GM04504 (cell line): ENCODE results near the gene EPHA5.

Source experiments
- DNase-seq: peaks from one replicate; pipeline ENCODE4 v3.0.0-alpha.2; 2012; ENCODE audit warnings: low read depth

The EPHA5 gene

GRCh38 chr4:65624651-65625050 is 45.6 kb downstream of the EPHA5 start:
- DNase-seq, result no peak

DNA sequence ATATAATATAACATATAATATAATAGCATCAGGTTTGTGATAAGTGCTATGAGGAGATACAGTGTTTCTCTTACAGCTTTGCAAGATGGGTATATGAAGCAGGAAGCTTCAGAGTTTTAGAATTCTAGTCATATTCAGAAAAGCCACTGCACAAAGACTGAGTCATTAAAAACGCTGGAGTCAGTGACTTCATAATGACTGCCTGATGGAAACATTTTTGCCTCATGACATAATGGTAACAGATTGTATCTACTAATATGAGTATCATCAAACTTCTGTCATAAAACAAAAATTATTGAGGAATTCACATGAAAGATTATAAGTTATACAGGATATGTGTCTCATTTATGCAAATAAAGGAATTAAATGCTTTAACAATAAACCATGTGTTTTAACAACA is 46.8 kb downstream of the EPHA5 start:
- DNase-seq, result peak; percentile 28

DNA sequence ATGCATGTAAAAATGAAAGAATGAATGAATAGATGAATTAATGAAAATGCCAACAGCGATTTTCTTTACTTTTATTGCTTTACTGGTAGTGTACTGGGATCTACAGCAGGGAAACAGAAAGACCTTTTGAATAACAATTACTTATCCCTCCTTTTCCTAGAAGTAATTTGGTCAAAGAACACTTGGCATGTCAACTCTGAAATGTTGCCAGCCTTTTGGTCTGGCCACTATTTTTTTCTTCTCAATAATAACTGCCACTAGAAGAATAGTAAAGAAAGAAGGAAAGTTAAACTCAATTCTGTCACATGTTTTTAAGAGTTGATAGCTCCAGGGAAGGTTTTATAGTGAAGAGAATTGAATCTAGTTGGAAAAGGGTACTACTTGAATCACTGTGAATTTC is 52.9 kb downstream of the EPHA5 start:
- DNase-seq, result no peak

DNA sequence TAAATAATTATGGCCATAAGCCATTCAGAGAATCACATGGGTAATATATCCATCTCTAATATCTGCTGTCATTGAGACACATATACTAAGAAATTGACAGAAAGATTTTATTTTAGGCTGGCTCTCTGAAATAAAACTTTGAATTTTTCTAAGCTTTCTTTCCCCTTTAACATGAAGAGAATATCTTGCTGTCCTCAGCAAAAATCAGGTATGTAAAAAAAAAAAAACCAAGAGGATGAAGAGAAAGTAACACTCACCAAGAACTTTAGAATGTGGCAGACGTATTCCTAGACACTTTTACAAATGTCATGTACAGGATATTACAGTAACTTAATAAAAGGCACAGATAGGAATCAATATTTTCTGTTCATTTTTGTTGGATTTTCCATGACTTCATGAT is 65.8 kb downstream of the EPHA5 start:
- DNase-seq, result no peak

DNA sequence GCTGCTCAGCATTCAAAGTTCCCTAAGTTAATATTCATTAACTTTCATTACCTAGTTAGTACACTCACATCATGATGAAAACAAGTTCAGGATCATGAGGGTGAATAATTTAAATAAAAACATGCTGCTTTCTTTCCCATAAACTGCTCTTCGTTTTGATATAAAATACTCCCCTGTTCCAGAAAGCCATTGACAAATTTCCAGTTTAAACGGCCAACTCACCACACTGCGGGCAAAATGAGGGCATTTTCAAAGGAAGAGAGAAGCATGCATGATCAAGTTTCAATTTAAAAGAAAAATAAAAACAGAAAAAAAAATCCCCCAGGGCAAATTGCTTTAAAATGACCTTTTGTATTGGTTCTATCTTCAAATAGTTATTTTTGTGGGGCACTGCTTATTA is 69.6 kb downstream of the EPHA5 start:
- no peak for DNase-seq

DNA sequence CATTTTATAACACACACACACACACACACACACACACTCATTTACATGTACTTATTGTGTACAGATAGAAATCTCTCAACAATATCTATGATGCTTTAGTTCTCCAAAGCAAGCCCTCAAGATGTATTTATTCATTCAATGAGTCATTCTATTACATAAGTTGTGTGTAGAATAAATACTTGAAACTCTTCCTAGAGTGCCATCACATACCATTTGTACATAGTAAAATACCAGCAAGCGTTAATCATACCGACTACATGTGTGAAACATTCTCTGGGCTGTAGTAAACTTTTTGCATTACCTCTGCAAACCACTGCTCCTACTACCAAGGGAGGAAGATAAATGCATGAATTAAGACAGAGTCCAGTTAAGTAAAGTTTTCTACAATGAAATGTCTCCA is 70.9 kb downstream of the EPHA5 start:
- no peak for DNase-seq

DNA sequence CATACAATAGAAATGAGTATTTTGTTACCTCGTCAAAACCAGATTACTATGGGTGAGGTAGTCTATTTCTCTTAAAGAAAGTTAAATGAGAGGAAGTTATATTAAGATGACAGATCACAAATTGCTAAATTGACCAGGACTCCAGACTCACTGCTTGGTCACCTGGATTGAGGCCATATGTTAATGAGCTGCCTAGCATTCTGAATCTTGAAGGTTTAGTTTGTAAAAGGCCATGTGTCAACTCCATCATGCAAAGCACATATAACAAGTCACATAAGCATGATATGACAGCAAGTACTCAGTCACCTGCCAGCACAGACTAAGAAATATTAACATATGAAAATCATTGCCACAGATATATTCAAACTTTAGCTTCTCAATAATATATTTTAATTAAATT is 72.6 kb downstream of the EPHA5 start:
- DNase-seq, result no peak

- DNase-seq, result no peak
These were observed 78.2 kb downstream of the EPHA5 start for GRCh38 chr4:65592089-65592488.

DNA sequence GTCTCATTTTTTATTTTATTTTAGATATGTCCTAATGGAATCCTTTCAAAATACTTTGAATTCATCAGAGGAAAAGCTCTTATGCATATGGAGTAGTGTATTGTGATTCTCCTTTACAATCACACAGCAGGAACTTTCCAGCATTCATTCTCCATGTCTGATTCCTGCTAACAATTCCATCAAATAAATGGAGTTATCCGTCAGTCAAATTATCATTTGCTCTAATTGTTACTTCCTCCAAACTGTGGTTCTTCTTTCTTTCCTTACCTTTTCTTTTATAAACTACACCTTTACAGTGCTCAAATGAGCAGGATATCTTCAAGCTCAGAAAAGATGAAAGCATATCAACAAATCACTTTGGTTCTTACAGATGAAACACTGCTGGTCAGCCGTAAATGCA is 80.4 kb downstream of the EPHA5 start:
- no peak for DNase-seq

DNA sequence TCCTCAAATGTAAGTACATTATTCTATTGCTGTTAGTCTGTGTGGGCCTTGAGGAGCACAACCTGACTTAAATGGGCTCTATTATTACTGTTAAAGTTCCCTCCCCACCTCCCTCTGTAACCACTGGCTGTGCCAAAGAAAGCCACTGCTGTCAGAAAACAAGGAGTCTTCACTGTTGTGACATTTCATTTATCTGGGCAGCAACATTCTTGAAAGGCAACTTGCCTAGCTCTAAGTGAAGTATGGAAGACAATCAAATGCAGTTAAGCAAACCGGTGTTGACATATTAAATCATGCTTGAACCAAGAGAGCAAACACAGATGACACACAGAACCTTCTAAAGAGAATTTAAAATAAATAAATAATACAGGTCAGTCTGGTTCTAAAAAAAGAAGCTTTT is 81.0 kb downstream of the EPHA5 start:
- no peak for DNase-seq

DNA sequence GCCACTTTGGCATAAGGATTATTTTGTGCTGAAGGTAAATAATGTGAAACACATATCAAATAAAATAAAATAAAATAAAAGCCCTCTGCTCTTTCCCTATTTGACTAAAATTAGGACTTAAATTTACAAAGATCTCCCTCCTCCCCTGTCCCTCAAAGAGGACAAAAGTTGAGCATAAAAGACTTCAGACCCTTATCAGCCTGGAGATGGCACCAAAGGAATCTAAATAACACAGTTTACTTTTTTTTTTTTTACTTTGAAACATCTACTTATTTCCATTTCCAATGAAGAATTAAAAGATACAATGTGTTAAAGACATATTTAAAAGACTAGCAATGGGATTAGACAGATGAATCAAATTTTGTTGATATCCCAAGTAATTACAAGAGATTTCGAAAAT is 89.7 kb downstream of the EPHA5 start:
- DNase-seq, result no peak

DNA sequence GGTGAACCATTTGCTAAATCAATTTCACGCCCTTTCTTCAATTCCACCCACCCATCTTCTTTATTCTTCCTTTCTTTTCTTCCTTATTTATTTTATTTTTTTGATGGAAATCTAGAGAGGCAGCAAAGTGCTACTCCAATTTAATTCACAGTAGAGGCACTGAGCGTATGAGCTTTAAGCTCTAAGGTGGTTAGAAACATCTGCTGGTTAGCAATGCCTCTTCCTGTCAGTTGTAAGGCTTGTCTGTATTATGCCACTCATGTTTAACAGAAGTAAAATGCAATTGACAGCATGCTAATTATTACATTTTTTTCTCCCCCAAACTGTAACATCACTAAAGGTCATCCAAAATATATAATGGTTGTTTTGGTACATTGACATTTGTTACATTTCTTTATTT is 103.8 kb downstream of the EPHA5 start:
- no peak for DNase-seq

GRCh38 chr4:65561164-65561563 is 109.1 kb downstream of the EPHA5 start:
- DNase-seq, result no peak

DNA sequence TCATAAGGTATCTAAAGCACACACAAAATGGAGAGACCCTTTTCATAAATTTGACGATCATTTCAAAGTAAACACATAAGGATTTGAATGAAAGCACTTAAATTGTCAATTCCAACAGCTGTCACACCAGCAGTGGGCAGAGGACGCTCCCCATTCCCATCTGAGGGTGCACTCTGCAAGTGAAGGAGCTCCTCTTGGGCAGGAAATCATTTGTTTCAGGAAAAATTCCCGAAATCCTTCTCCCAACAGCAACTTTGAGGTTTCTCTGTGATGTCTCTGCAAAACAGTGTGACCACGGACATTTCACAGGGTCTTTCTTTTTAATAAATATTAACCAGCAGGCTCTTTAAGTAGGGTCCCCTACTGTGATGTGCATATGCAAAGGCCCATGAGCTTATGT is 111.0 kb downstream of the EPHA5 start:
- DNase-seq, result no peak

DNA sequence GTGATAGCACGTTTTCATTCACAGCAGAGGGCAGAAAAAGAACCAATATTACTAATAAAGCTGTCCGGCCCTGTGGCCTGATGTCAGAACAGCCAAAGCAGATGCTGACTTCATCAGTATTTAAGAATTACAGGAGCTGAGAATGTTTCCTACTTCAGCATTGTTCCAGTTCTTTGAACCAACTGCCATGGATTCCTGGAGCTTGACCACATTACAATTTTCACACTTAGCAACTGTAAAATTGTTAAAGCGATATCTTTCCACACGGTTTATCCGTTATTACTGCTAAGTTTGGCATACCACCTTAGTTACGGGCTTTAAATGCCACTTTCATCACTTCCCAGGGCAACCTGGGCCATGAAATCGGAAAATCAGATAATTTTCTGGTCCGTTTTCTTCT is 118.2 kb downstream of the EPHA5 start:
- no peak for DNase-seq

DNA sequence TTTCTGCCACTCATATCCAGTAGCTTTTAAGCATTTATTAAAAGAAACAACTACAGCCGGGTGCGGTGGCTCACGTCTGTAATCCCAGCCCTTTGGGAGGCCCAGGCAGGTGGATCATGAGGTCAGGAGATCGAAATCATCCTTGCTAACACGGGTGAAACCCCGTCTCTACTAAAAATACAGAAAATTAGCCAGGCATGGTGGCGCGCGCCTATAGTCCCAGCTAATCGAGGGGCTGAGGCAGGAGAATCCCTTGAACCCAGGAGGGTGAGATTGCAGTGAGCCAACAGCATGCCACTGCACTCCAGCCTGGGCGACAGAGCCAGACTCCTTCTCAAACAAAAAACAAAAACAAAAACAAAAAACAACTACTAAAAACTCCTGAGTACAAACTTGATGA is 119.8 kb downstream of the EPHA5 start:
- DNase-seq, result no peak

DNA sequence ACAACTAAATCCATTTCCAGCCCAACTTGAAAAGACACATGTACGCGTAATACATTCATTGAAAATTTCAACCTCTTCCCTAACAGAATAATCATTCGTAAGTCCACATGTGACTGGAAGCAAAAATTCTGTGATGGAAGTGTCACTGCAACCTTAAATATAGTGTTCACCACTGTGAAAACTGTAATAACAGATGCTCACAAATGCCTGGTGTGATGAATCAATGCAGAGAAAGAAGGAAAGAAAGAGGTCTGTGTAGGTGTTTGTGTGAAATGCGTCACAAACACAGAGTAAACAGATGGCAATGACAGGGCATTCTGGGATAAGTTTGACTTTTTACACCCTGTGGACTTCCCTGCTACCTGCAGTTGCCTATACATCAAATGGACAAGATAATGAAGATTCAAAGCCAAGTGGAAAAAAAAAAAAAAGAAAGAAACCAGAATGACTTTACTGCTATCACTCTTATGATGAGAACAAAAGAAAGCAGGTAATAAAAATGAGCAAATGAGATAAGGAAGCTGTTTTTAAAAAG is 123.3 kb downstream of the EPHA5 start:
- DNase-seq, result no peak

DNA sequence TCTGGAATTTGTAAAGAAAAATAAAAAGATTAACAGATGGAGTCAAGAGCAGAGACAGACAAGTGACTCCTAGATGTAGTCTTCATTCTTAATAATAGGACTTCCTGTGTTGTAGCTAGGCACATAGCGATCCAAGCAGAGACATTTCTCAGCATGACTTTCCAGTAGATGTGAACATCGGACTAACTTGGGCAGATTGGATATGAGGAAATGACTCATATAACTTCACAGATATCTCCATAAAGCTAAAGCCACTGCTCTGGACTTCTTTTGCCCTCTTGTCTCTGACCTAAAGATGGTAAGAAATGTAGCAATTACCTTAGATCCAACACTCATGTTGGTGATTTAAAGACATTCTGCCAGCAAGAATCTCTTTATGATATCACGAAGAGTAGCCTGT is 131.7 kb downstream of the EPHA5 start:
- no peak for DNase-seq

DNA sequence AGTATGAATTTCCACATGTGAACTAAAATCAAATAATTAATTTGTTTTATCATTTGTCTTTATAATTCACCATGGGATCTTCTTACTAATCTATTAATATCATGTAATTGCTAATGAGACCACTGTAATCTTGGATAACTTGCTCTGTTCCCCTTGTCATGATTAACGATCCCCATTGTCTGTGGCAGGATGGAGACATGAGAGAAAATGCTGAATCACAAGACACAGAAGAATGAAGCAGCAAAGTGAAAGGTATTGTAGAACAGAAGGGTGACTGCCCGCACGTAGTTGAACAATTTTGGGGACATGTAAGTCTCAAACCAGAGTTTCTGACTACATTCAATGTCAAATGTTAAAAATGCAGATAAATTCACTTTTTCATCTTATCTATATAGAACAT is 135.2 kb downstream of the EPHA5 start:
- DNase-seq, result no peak

GRCh38 chr4:65521666-65522065 is 148.6 kb downstream of the EPHA5 start:
- no peak for DNase-seq

DNA sequence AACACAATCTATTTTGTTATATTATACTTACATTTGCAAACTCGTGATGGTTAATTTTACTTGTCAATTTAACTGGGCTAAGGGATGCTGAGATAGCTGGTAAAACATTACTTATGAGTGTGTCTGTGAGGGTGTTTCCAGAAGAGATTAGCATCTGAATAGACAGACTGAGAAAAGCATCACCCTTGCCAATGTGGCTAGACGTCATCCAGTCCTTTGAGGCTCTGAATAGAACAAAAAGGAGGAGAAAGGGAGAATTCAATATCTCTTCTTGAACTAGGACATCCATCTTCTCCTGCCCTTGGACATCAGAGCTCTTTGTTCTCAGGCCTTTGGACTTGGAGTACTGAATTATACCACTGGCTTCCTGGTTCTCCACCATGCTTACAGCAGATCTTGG is 154.6 kb downstream of the EPHA5 start:
- no peak for DNase-seq

- peak; percentile 3 for DNase-seq
These were observed 159.3 kb downstream of the EPHA5 start for GRCh38 chr4:65510976-65511375.

DNA sequence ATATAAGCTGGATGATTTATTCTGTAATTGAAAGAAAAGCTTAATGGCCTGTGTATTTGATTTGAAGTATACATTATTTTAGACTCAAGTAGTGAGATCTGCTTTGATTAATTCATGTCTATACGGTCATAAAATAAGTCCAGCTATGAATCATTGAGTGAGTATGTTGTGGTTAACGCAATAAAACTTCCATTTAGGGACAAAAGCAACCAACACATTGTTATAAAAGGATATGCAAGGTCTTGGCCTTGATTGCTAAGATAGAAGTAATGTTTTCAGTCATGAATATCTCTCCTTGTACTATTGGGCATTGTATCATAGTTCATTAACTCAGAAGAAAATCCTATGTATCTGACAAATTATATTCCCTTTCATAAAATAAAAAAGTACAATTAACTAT is 162.1 kb downstream of the EPHA5 start:
- peak; percentile 17 for DNase-seq

GRCh38 chr4:65502131-65502701 is 168.1 kb downstream of the EPHA5 start:
- DNase-seq, result peak; percentile 40

DNA sequence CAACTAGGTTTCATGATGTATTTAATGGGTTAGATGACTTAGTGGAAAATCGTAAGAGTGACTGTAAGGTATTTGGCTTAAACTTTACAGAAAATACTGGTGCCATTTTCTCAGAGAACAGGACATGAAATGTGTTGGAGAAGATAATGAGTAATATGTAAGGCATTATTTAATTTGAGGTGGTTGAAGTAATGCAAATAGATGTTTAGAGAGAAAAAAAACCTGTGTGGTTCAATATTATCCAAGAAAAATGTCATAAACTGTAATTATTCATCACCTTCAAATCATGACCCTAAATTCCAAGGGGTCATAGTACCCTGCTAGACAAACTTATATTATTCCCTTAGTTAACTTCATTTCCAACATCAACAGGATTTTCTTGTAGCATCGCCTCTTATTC is 171.7 kb downstream of the EPHA5 start:
- DNase-seq, result no peak
